ENCODE measurements around the gene UNC45B. TPM values are rescaled to one million over a fixed set of nuclear protein-coding genes. Genes with fewer than 3 reads are reported as not detected.

UNC45B gene
- total RNA-seq, 1 experiment from 2014 or later, result not detected

GRCh38 chr17:35183332-35183731 lies 35.7 kb downstream of the UNC45B start:
- DNase-seq, result no peak
- no peaks in the 10 kb centered on the region for H3K9me3 ChIP-seq (ENCODE audit: low read length)
- H3K4me1 ChIP-seq (ENCODE audit: low read length), result peaks cover 2% of the 10 kb centered on the region
- H3K27me3 ChIP-seq (ENCODE audit: low read length), result no peaks in the 10 kb centered on the region
- H3K4me2 ChIP-seq (ENCODE audit: low read depth, low read length, poor library complexity, severe bottlenecking), result no peak overlapping the region
- H3K9me2 ChIP-seq (replicated peaks; ENCODE audit: insufficient read depth, low read length), result no peaks in the 10 kb centered on the region
- H2AFZ ChIP-seq (ENCODE audit: low read length), result no peak overlapping the region
- no peaks in the 10 kb centered on the region for H4K20me1 ChIP-seq (ENCODE audit: insufficient read depth, low read depth, low read length)
- no peak overlapping the region for H3K4me3 ChIP-seq (ENCODE audit: low read length)
- no peak overlapping the region for H3K27ac ChIP-seq (ENCODE audit: low read length)
- H3K9ac ChIP-seq (ENCODE audit: low read length), result no peak overlapping the region
- H3K36me3 ChIP-seq (ENCODE audit: insufficient read depth, low read length), result no peaks in the 10 kb centered on the region
- no peaks in the 10 kb centered on the region for H3K79me2 ChIP-seq (ENCODE audit: low read length)

GRCh38 chr17:35184274-35184673 lies 36.7 kb downstream of the UNC45B start:
- Histone ChIP-seq H2AFZ (ENCODE audit: low read length) (no peak overlapping the region), H3K4me1 (ENCODE audit: low read length) (peaks cover 2% of the 10 kb centered on the region), H3K27ac (ENCODE audit: low read length) (no peak overlapping the region), H3K79me2 (ENCODE audit: low read length) (no peaks in the 10 kb centered on the region), H3K4me3 (ENCODE audit: low read length) (no peak overlapping the region), H3K9me2 (replicated peaks; ENCODE audit: insufficient read depth, low read length) (no peaks in the 10 kb centered on the region), H3K4me2 (ENCODE audit: low read depth, low read length, poor library complexity, severe bottlenecking) (no peak overlapping the region), H3K9ac (ENCODE audit: low read length) (no peak overlapping the region), H4K20me1 (ENCODE audit: insufficient read depth, low read depth, low read length) (no peaks in the 10 kb centered on the region), H3K36me3 (ENCODE audit: insufficient read depth, low read length) (no peaks in the 10 kb centered on the region), H3K27me3 (ENCODE audit: low read length) (no peaks in the 10 kb centered on the region), H3K9me3 (ENCODE audit: low read length) (no peaks in the 10 kb centered on the region)
- no peak for DNase-seq

DNA sequence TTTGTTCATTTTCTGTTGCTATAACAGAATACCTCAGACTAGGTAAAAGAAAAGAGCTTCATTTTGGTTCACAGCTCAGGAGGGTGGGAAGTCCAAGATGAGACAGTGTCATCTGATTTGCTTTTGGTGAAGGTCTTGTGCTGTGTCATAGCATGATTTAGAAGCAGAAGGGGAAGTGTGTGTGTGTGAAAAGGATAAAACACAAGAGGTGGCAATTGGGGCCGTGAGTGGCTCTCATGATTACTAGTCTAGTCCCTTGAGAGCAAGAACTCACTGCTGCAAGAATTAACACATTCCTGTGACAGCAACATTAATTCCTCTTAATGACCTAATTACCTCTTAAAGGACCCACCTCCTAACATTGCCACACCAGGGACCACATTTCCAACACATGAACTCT lies 38.2 kb downstream of the UNC45B start:
- no peak overlapping the region for H3K4me2 ChIP-seq (ENCODE audit: low read depth, low read length, poor library complexity, severe bottlenecking)
- H3K9me3 ChIP-seq (ENCODE audit: low read length), result no peaks in the 10 kb centered on the region
- no peak overlapping the region for H2AFZ ChIP-seq (ENCODE audit: low read length)
- no peaks in the 10 kb centered on the region for H3K27me3 ChIP-seq (ENCODE audit: low read length)
- no peaks in the 10 kb centered on the region for H3K36me3 ChIP-seq (ENCODE audit: insufficient read depth, low read length)
- H3K9me2 ChIP-seq (replicated peaks; ENCODE audit: insufficient read depth, low read length), result no peaks in the 10 kb centered on the region
- no peaks in the 10 kb centered on the region for H3K79me2 ChIP-seq (ENCODE audit: low read length)
- no peak overlapping the region for H3K27ac ChIP-seq (ENCODE audit: low read length)
- H4K20me1 ChIP-seq (ENCODE audit: insufficient read depth, low read depth, low read length), result no peaks in the 10 kb centered on the region
- H3K4me1 ChIP-seq (ENCODE audit: low read length), result peaks cover 2% of the 10 kb centered on the region
- DNase-seq, result no peak
- no peak overlapping the region for H3K9ac ChIP-seq (ENCODE audit: low read length)
- H3K4me3 ChIP-seq (ENCODE audit: low read length), result no peak overlapping the region

- Histone ChIP-seq H3K79me2 (ENCODE audit: low read length) (no peaks in the 10 kb centered on the region), H3K4me3 (ENCODE audit: low read length) (no peak overlapping the region), H3K9me3 (ENCODE audit: low read length) (no peaks in the 10 kb centered on the region), H3K4me2 (ENCODE audit: low read depth, low read length, poor library complexity, severe bottlenecking) (no peak overlapping the region), H3K27me3 (ENCODE audit: low read length) (no peaks in the 10 kb centered on the region), H3K36me3 (ENCODE audit: insufficient read depth, low read length) (no peaks in the 10 kb centered on the region), H4K20me1 (ENCODE audit: insufficient read depth, low read depth, low read length) (no peaks in the 10 kb centered on the region), H3K9ac (ENCODE audit: low read length) (no peak overlapping the region), H3K9me2 (replicated peaks; ENCODE audit: insufficient read depth, low read length) (no peaks in the 10 kb centered on the region), H3K4me1 (ENCODE audit: low read length) (peaks cover 2% of the 10 kb centered on the region), H2AFZ (ENCODE audit: low read length) (no peak overlapping the region), H3K27ac (ENCODE audit: low read length) (no peak overlapping the region)
- no peak for DNase-seq
Measured at GRCh38 chr17:35187481-35187880, 39.9 kb downstream of the UNC45B start.

- H3K4me2 ChIP-seq (ENCODE audit: low read depth, low read length, poor library complexity, severe bottlenecking), result no peak overlapping the region
- peaks cover 2% of the 10 kb centered on the region for H3K4me1 ChIP-seq (ENCODE audit: low read length)
Measured at GRCh38 chr17:35188111-35188510, 40.5 kb downstream of the UNC45B start.

GRCh38 chr17:35189291-35189690 lies 41.7 kb downstream of the UNC45B start:
- H3K9ac ChIP-seq (ENCODE audit: low read length), result no peak overlapping the region
- H3K27me3 ChIP-seq (ENCODE audit: low read length), result no peaks in the 10 kb centered on the region
- no peak for DNase-seq
- H2AFZ ChIP-seq (ENCODE audit: low read length), result no peak overlapping the region
- no peak overlapping the region for H3K27ac ChIP-seq (ENCODE audit: low read length)
- H3K4me2 ChIP-seq (ENCODE audit: low read depth, low read length, poor library complexity, severe bottlenecking), result no peak overlapping the region
- H3K79me2 ChIP-seq (ENCODE audit: low read length), result no peaks in the 10 kb centered on the region
- no peaks in the 10 kb centered on the region for H3K9me3 ChIP-seq (ENCODE audit: low read length)
- H3K36me3 ChIP-seq (ENCODE audit: insufficient read depth, low read length), result no peaks in the 10 kb centered on the region
- no peaks in the 10 kb centered on the region for H3K9me2 ChIP-seq (replicated peaks; ENCODE audit: insufficient read depth, low read length)
- H3K4me1 ChIP-seq (ENCODE audit: low read length), result peaks cover 2% of the 10 kb centered on the region
- H4K20me1 ChIP-seq (ENCODE audit: insufficient read depth, low read depth, low read length), result no peaks in the 10 kb centered on the region
- H3K4me3 ChIP-seq (ENCODE audit: low read length), result no peak overlapping the region

More at GRCh38 chr17:35188111-35188510, 40.5 kb downstream of the UNC45B start:
- DNase-seq, result no peak
- Histone ChIP-seq H3K36me3 (ENCODE audit: insufficient read depth, low read length) (no peaks in the 10 kb centered on the region), H2AFZ (ENCODE audit: low read length) (no peak overlapping the region), H3K9ac (ENCODE audit: low read length) (no peak overlapping the region), H4K20me1 (ENCODE audit: insufficient read depth, low read depth, low read length) (no peaks in the 10 kb centered on the region), H3K27me3 (ENCODE audit: low read length) (no peaks in the 10 kb centered on the region), H3K79me2 (ENCODE audit: low read length) (no peaks in the 10 kb centered on the region), H3K9me3 (ENCODE audit: low read length) (no peaks in the 10 kb centered on the region), H3K9me2 (replicated peaks; ENCODE audit: insufficient read depth, low read length) (no peaks in the 10 kb centered on the region), H3K27ac (ENCODE audit: low read length) (no peak overlapping the region), H3K4me3 (ENCODE audit: low read length) (no peak overlapping the region)

GRCh38 chr17:35191001-35191695 lies 43.5 kb downstream of the UNC45B start:
- Histone ChIP-seq H2AFZ (ENCODE audit: low read length) (no peak overlapping the region), H3K27me3 (ENCODE audit: low read length) (no peaks in the 10 kb centered on the region), H3K27ac (ENCODE audit: low read length) (no peak overlapping the region), H3K9me2 (replicated peaks; ENCODE audit: insufficient read depth, low read length) (no peaks in the 10 kb centered on the region), H4K20me1 (ENCODE audit: insufficient read depth, low read depth, low read length) (no peaks in the 10 kb centered on the region), H3K4me2 (ENCODE audit: low read depth, low read length, poor library complexity, severe bottlenecking) (no peak overlapping the region), H3K36me3 (ENCODE audit: insufficient read depth, low read length) (no peaks in the 10 kb centered on the region), H3K9ac (ENCODE audit: low read length) (no peak overlapping the region), H3K79me2 (ENCODE audit: low read length) (no peaks in the 10 kb centered on the region), H3K9me3 (ENCODE audit: low read length) (no peaks in the 10 kb centered on the region), H3K4me3 (ENCODE audit: low read length) (no peak overlapping the region), H3K4me1 (ENCODE audit: low read length) (no peaks in the 10 kb centered on the region)
- DNase-seq, result no peak

DNA sequence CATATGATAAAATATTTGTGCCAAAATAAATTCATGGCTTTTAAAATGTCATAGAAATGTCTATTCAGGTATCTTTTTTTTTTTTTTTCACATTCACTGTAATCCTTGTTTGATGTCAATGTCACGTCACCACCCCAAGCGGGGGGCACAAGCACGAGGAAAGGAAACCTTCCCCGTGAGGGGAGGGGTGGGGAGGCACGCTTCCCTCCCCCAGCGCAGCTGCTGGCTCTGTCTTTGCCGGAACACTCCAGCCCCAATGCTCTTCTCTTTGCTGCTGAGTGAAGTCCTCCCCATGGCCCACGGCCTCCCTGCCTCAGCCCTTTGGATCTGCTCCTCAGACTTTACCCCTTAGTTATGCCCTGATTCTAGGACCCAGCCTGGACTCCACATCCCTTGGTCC lies 45.1 kb downstream of the UNC45B start:
- H3K9ac ChIP-seq (ENCODE audit: low read length), result no peak overlapping the region
- no peaks in the 10 kb centered on the region for H3K79me2 ChIP-seq (ENCODE audit: low read length)
- no peak overlapping the region for H3K4me2 ChIP-seq (ENCODE audit: low read depth, low read length, poor library complexity, severe bottlenecking)
- no peak for DNase-seq
- H3K9me2 ChIP-seq (replicated peaks; ENCODE audit: insufficient read depth, low read length), result no peaks in the 10 kb centered on the region
- no peaks in the 10 kb centered on the region for H3K9me3 ChIP-seq (ENCODE audit: low read length)
- H3K4me3 ChIP-seq (ENCODE audit: low read length), result no peak overlapping the region
- no peak overlapping the region for H3K27ac ChIP-seq (ENCODE audit: low read length)
- no peak overlapping the region for H2AFZ ChIP-seq (ENCODE audit: low read length)
- no peaks in the 10 kb centered on the region for H4K20me1 ChIP-seq (ENCODE audit: insufficient read depth, low read depth, low read length)
- no peaks in the 10 kb centered on the region for H3K27me3 ChIP-seq (ENCODE audit: low read length)
- no peaks in the 10 kb centered on the region for H3K4me1 ChIP-seq (ENCODE audit: low read length)
- no peaks in the 10 kb centered on the region for H3K36me3 ChIP-seq (ENCODE audit: insufficient read depth, low read length)
